BE2C (cell line): ENCODE results near the gene EID2B.

ENCODE experiments used
- DNase-seq: peaks from one replicate; pipeline ENCODE4 v3.0.0-alpha.2; 2020
- H3K27me3 ChIP-seq: fragments of 250-450 bp; sonication (Bioruptor Pico); 2 replicates; pipeline ENCODE4 v1.5.1; 2020; ENCODE audit warnings: mild to moderate bottlenecking
- H3K36me3 ChIP-seq: fragments of 250-450 bp; sonication (Bioruptor Pico); 2 replicates; pipeline ENCODE4 v1.5.1; 2020; ENCODE audit warnings: mild to moderate bottlenecking
- H3K4me1 ChIP-seq: fragments of 250-450 bp; sonication (Bioruptor Pico); 2 replicates; pipeline ENCODE4 v1.5.1; 2020
- H3K4me3 ChIP-seq: 2 replicates; pipeline ENCODE4 v1.5.1; 2011; ENCODE audit warnings: low read depth, low read length
- H3K9me3 ChIP-seq: fragments of 250-450 bp; sonication (Bioruptor Pico); 2 replicates; pipeline ENCODE4 v1.5.1; 2020
- TF ChIP-seq, protein P1 (sequence below): IDR thresholded peaks from 2 replicates; pipeline ENCODE4 v1.5.1; 2012; ENCODE audit warnings: mild to moderate bottlenecking, low read depth, low read length

EID2B gene

GRCh38 chr19:39500543-39500942 lies 32.1 kb downstream of the EID2B start:
- Histone ChIP-seq H3K4me3 (no peak overlapping the region), H3K36me3 (peaks cover 8% of the 10 kb centered on the region), H3K4me1 (0 out of 2 replicates have a peak, but pooled peaks cover 5% of the 10 kb centered on the region), H3K27me3 (no peaks in the 10 kb centered on the region), H3K9me3 (no peaks in the 10 kb centered on the region)
- TF ChIP-seq, protein P1, sequence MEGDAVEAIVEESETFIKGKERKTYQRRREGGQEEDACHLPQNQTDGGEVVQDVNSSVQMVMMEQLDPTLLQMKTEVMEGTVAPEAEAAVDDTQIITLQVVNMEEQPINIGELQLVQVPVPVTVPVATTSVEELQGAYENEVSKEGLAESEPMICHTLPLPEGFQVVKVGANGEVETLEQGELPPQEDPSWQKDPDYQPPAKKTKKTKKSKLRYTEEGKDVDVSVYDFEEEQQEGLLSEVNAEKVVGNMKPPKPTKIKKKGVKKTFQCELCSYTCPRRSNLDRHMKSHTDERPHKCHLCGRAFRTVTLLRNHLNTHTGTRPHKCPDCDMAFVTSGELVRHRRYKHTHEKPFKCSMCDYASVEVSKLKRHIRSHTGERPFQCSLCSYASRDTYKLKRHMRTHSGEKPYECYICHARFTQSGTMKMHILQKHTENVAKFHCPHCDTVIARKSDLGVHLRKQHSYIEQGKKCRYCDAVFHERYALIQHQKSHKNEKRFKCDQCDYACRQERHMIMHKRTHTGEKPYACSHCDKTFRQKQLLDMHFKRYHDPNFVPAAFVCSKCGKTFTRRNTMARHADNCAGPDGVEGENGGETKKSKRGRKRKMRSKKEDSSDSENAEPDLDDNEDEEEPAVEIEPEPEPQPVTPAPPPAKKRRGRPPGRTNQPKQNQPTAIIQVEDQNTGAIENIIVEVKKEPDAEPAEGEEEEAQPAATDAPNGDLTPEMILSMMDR: no peak
- DNase-seq: no peak

DNA sequence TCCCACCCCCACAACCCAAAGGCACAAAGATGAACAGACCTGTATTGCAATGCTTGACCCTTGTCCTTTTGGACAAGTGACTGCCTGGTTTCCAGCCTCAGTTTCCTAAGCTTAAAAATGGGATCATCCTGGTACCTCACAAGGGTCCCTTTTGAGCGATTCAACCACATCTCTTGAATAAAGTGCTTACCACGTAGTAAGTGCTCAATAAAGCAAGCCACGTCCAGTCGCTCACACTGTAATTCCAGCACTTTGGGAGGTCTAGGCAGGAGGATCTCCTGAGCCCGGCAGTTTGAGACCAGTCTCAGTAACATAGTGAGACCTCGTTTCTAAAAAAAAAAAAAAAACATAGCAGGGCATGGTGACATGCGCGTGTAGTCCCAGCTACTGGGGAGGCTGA lies 32.7 kb downstream of the EID2B start:
- Histone ChIP-seq H3K4me1 (0 out of 2 replicates have a peak, but pooled peaks cover 5% of the 10 kb centered on the region), H3K27me3 (no peaks in the 10 kb centered on the region), H3K36me3 (peaks cover 8% of the 10 kb centered on the region), H3K9me3 (no peaks in the 10 kb centered on the region), H3K4me3 (peak overlapping the region; percentile 76)
- no peak for DNase-seq
- TF ChIP-seq, protein P1: no peak

DNA sequence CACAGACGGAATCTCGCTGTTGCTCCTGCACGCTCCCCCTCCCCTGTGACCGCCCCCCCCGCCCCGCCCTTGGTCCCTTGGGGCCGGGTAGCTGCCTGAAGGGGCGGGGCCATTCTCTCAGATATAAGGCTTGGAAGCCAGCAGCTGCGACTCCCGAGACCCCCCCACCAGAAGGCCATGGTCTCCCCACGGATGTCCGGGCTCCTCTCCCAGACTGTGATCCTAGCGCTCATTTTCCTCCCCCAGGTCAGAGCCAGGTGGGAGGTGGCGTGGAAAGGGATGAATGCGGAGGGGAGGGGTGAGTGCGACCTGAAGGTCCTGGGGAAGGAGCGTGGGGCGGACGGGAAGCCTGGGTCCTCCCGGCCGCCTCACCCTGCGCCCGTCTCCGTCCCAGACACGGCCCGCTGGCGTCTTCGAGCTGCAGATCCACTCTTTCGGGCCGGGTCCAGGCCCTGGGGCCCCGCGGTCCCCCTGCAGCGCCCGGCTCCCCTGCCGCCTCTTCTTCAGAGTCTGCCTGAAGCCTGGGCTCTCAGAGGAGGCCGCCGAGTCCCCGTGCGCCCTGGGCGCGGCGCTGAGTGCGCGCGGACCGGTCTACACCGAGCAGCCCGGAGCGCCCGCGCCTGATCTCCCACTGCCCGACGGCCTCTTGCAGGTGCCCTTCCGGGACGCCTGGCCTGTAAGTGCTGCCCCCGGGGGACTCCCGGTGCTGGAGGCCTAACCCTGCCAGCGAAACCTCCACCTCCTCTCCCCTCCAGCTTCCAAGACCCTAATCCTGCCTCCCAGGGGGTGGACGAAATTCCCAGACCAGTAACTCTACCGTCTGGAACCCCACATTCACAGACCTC lies 33.6 kb downstream of the EID2B start, which contains the start of gene DLL3:
TSS of gene DLL3 (plus strand) at position 150 of the 845 bp plus-strand sequence. CDS start at position 178, 28 bp downstream.
- DNase-seq: peak; percentile 89
- Histone ChIP-seq H3K36me3 (peaks cover 8% of the 10 kb centered on the region), H3K9me3 (no peaks in the 10 kb centered on the region), H3K4me1 (0 out of 2 replicates have a peak, but pooled peaks cover 5% of the 10 kb centered on the region), H3K4me3 (peak within 1 kb of the TSS; percentile 76), H3K27me3 (no peaks in the 10 kb centered on the region)
- TF ChIP-seq, protein P1: no peak

DNA sequence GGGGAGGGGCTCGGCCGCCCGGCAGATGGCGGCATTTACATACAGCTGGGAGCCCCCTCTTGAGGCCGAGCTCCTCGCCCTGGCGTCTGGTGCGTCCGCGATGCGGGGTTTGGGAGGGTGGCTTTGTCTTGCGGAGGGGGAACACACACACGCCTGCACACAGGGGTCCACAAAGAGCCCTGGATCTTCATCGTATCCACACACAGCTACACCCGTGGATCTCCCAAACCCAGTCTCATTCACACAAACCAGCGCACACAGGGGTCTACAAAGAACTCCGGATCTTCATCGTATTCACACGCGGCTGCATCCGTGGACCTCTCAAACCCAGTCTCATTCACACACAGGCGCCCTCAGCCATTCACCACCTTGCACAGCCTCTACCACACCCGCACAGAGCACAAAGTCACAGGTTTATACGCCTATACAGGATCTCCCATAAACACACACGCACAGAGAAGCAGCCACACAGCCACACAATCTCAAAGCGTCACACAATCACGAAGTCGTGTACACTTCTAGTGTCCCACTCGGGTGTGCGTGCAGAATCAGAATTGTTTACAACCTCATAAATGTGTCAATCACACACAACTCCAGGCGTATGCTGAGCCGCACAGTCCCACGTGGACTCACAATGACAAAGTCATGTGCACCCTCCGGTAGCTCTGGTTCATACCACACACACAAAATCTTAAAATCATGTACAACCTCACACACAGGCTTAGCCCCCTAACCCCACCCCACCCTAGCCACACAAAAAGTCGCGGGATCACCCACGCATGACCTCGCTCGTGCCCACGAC lies 34.5 kb downstream of the EID2B start:
- TF ChIP-seq, protein P1: peak; percentile 46
- peak overlapping the region; percentile 76 for H3K4me3 ChIP-seq

GRCh38 chr19:39497701-39497995 lies 35.0 kb downstream of the EID2B start:
- H3K36me3 ChIP-seq: peaks cover 8% of the 10 kb centered on the region
- DNase-seq: no peak
- 0 out of 2 replicates have a peak, but pooled peaks cover 5% of the 10 kb centered on the region for H3K4me1 ChIP-seq
- TF ChIP-seq, protein P1: no peak
- H3K9me3 ChIP-seq: no peaks in the 10 kb centered on the region
- peak overlapping the region; percentile 76 for H3K4me3 ChIP-seq
- H3K27me3 ChIP-seq: no peaks in the 10 kb centered on the region

More for the DNA sequence above, 34.5 kb downstream of the EID2B start:
- Histone ChIP-seq H3K27me3 (no peaks in the 10 kb centered on the region), H3K9me3 (no peaks in the 10 kb centered on the region), H3K4me1 (0 out of 2 replicates have a peak, but pooled peaks cover 5% of the 10 kb centered on the region), H3K36me3 (peaks cover 8% of the 10 kb centered on the region)
- DNase-seq: peak; percentile 93
